Measurements from ENCODE around the gene GXYLT1. TPM values are rescaled to one million over a fixed set of nuclear protein-coding genes. Genes with fewer than 3 reads are reported as not detected.

GXYLT1 gene
- total RNA-seq, 1 donor, result 9.8 TPM

- TF ChIP-seq, protein P1, sequence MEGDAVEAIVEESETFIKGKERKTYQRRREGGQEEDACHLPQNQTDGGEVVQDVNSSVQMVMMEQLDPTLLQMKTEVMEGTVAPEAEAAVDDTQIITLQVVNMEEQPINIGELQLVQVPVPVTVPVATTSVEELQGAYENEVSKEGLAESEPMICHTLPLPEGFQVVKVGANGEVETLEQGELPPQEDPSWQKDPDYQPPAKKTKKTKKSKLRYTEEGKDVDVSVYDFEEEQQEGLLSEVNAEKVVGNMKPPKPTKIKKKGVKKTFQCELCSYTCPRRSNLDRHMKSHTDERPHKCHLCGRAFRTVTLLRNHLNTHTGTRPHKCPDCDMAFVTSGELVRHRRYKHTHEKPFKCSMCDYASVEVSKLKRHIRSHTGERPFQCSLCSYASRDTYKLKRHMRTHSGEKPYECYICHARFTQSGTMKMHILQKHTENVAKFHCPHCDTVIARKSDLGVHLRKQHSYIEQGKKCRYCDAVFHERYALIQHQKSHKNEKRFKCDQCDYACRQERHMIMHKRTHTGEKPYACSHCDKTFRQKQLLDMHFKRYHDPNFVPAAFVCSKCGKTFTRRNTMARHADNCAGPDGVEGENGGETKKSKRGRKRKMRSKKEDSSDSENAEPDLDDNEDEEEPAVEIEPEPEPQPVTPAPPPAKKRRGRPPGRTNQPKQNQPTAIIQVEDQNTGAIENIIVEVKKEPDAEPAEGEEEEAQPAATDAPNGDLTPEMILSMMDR (IDR thresholded peaks at IDR 0.05; ENCODE audit: insufficient read depth, low read length), result no peak
- no peak overlapping the region for H3K4me3 ChIP-seq (ENCODE audit: low read depth, low read length)
- DNase-seq (ENCODE audit: low read depth), result no peak
These were observed 23.0 kb upstream of the GXYLT1 start for GRCh38 chr12:42167711-42168110.

GRCh38 chr12:42166501-42166900 lies 21.8 kb upstream of the GXYLT1 start:
- DNase-seq (ENCODE audit: low read depth), result peak; percentile 29
- no peak overlapping the region for H3K4me3 ChIP-seq (ENCODE audit: low read depth, low read length)
- TF ChIP-seq, protein P1 (IDR thresholded peaks at IDR 0.05; ENCODE audit: insufficient read depth, low read length), result no peak

GRCh38 chr12:42163913-42164312 lies 19.2 kb upstream of the GXYLT1 start:
- TF ChIP-seq, protein P1 (IDR thresholded peaks at IDR 0.05; ENCODE audit: insufficient read depth, low read length), result no peak
- no peak for DNase-seq (ENCODE audit: low read depth)
- no peak overlapping the region for H3K4me3 ChIP-seq (ENCODE audit: low read depth, low read length)

GRCh38 chr12:42162965-42163364 lies 18.3 kb upstream of the GXYLT1 start:
- peak; percentile 55 for DNase-seq (ENCODE audit: low read depth)
- TF ChIP-seq, protein P1 (IDR thresholded peaks at IDR 0.05; ENCODE audit: insufficient read depth, low read length), result no peak
- no peak overlapping the region for H3K4me3 ChIP-seq (ENCODE audit: low read depth, low read length)

- H3K4me3 ChIP-seq (ENCODE audit: low read depth, low read length), result no peak overlapping the region
- TF ChIP-seq, protein P1 (IDR thresholded peaks at IDR 0.05; ENCODE audit: insufficient read depth, low read length), result no peak
- DNase-seq (ENCODE audit: low read depth), result peak; percentile 17
These were observed 17.5 kb upstream of the GXYLT1 start for GRCh38 chr12:42162193-42162592.

GRCh38 chr12:42161529-42161928 lies 16.9 kb upstream of the GXYLT1 start:
- DNase-seq (ENCODE audit: low read depth), result no peak
- TF ChIP-seq, protein P1 (IDR thresholded peaks at IDR 0.05; ENCODE audit: insufficient read depth, low read length), result no peak
- no peak overlapping the region for H3K4me3 ChIP-seq (ENCODE audit: low read depth, low read length)

GRCh38 chr12:42156232-42156631 lies 11.6 kb upstream of the GXYLT1 start:
- DNase-seq (ENCODE audit: low read depth), result no peak
- TF ChIP-seq, protein P1 (IDR thresholded peaks at IDR 0.05; ENCODE audit: insufficient read depth, low read length), result no peak

More at GRCh38 chr12:42156232-42156631, 11.6 kb upstream of the GXYLT1 start:
- H3K4me3 ChIP-seq (ENCODE audit: low read depth, low read length), result no peak overlapping the region

All from fibroblast of the aortic adventitia (primary cell).